HepG2 (cell line): ENCODE results near the gene RARS1. TPM values are rescaled to one million over a fixed set of nuclear protein-coding genes. Genes with fewer than 3 reads are reported as not detected.

ENCODE experiments used
- ATF4 ChIP-seq, 2 experiments: fragments of 450-650 bp in 1 of 2; sonication (generic) in 1 of 2; formaldehyde crosslinking; IDR thresholded peaks; 2 replicates each; pipeline versions ENCODE4 v1.5.0 to v1.8.0; 2020 to 2022; ENCODE audit warnings: mild to moderate bottlenecking in 1 of 2, missing genetic modification reagents in 1 of 2
- CC2D1A ChIP-seq: sonication (generic); formaldehyde crosslinking; IDR thresholded peaks from 2 replicates; pipeline ENCODE4 v1.8.1; 2023; ENCODE audit warnings: mild to moderate bottlenecking, missing genetic modification reagents
- CREBL2 ChIP-seq: sonication (generic); formaldehyde crosslinking; IDR thresholded peaks from 2 replicates; pipeline ENCODE4 v1.8.1; 2023; ENCODE audit warnings: missing genetic modification reagents, mild to moderate bottlenecking, borderline replicate concordance
- FOXK1 ChIP-seq: sonication (generic); formaldehyde crosslinking; IDR thresholded peaks from 2 replicates; pipeline ENCODE4 v1.4.0; 2020; ENCODE audit warnings: low read depth, missing genetic modification reagents, borderline replicate concordance
- JUNB ChIP-seq: sonication (generic); formaldehyde crosslinking; IDR thresholded peaks from 2 replicates; pipeline ENCODE4 v1.8.0; 2022; ENCODE audit warnings: missing genetic modification reagents, mild to moderate bottlenecking, borderline replicate concordance
- MBNL3 ChIP-seq: fragments of 250-450 bp; sonication (Bioruptor Pico); conservative IDR thresholded peaks from 2 replicates; pipeline ENCODE4 v1.8.0; 2022; ENCODE audit warnings: mild to moderate bottlenecking, inconsistent platforms
- NCOA1 ChIP-seq: sonication (generic); formaldehyde crosslinking; IDR thresholded peaks from 2 replicates; pipeline ENCODE4 v1.9.0; 2021; ENCODE audit warnings: missing genetic modification reagents
- PREB ChIP-seq: sonication (generic); formaldehyde crosslinking; IDR thresholded peaks from 2 replicates; pipeline ENCODE4 v1.4.0; 2020; ENCODE audit warnings: missing genetic modification reagents
- SETDB1 ChIP-seq: sonication (generic); formaldehyde crosslinking; IDR thresholded peaks from 2 replicates; pipeline ENCODE4 v1.5.1; 2020; ENCODE audit warnings: missing genetic modification reagents, mild to moderate bottlenecking, borderline replicate concordance
- SMARCC2 ChIP-seq: fragments of 450-650 bp; IDR thresholded peaks from 2 replicates; pipeline ENCODE4 v1.6.1; 2017; ENCODE audit warnings: antibody characterized with exemption, mild to moderate bottlenecking
- SOX6 ChIP-seq, 2 experiments: fragments of 450-650 bp in 1 of 2; sonication (generic) in 1 of 2; formaldehyde crosslinking in 1 of 2; IDR thresholded peaks; 2 replicates each; pipeline versions ENCODE4 v1.4.0 to v1.6.1; 2017 to 2020; ENCODE audit warnings: antibody characterized with exemption in 1 of 2, mild to moderate bottlenecking in 1 of 2, missing genetic modification reagents in 1 of 2
- SRF ChIP-seq: IDR thresholded peaks from 2 replicates; pipeline ENCODE4 v1.6.1; 2011; ENCODE audit warnings: mild to moderate bottlenecking, low read depth, low read length, moderate library complexity
- ZMAT5 ChIP-seq: sonication (generic); formaldehyde crosslinking; IDR thresholded peaks from 2 replicates; pipeline ENCODE4 v1.5.0; 2020; ENCODE audit warnings: mild to moderate bottlenecking, low read depth, missing genetic modification reagents, borderline replicate concordance
- ZNF12 ChIP-seq: sonication (generic); formaldehyde crosslinking; IDR thresholded peaks from 2 replicates; pipeline ENCODE4 v1.5.0; 2020; ENCODE audit warnings: missing genetic modification reagents
- ZNF234 ChIP-seq: sonication (generic); formaldehyde crosslinking; conservative IDR thresholded peaks from 2 replicates; pipeline ENCODE4 v1.5.1; 2020; ENCODE audit warnings: mild to moderate bottlenecking, missing genetic modification reagents
- ZNF318 ChIP-seq: sonication (generic); formaldehyde crosslinking; IDR thresholded peaks from 2 replicates; pipeline ENCODE4 v1.4.0; 2020; ENCODE audit warnings: mild to moderate bottlenecking, missing genetic modification reagents
- ZNF44 ChIP-seq: sonication (generic); formaldehyde crosslinking; IDR thresholded peaks from 2 replicates; pipeline ENCODE4 v1.5.1; 2020; ENCODE audit warnings: mild to moderate bottlenecking, missing genetic modification reagents
- ZNF619 ChIP-seq: sonication (generic); formaldehyde crosslinking; IDR thresholded peaks from 2 replicates; pipeline ENCODE4 v1.4.0; 2020; ENCODE audit warnings: mild to moderate bottlenecking, missing genetic modification reagents
- polyA plus RNA-seq, 8 experiments: library from polyadenylated mRNA; depleted of rRNA in 3 of 8; stranded (reverse) in 7 of 8; unstranded in 1 of 8; fragments of >200 nt; fragmentation: Illumina TruSeq in 4 of 8; extraction: Trizol in 4 of 8; gene quantifications; 2 replicates each; pipeline versions ENCODE4 v1.2.1 to v1.2.3, GENCODE V29; 2011 to 2016; ENCODE audit warnings: low read depth in 4 of 8, missing spikeins in 1 of 8, mixed read lengths in 1 of 8; ENCODE audit not compliant: insufficient read depth in 1 of 8
- total RNA-seq, 5 experiments: library from RNA; depleted of rRNA; stranded (reverse); fragments of >200 nt; fragmentation: Illumina TruSeq; extraction: Trizol; gene quantifications; 2 replicates each; pipeline ENCODE4 v1.2.3, GENCODE V29; 2016; ENCODE audit warnings: low read depth in 1 of 5

RARS1 gene
- total and polyA plus RNA-seq, 2 of the 13 experiments (the other 11 are each of a cell fraction or from before 2014, with no cell fraction given) = 54.6 to 170 TPM

- TF ChIP-seq ZNF619 (CRISPR knock-in tag) = peak; percentile 86; the same call in 1 of the 2 replicates
- no peak for TF ChIP-seq ZMAT5
- TF ChIP-seq FOXK1 (CRISPR knock-in tag) = peak; percentile 88; the same call in 1 of the 2 replicates
- TF ChIP-seq SRF = peak; percentile 58
- TF ChIP-seq CC2D1A (CRISPR knock-in tag) = 0 out of 2 replicates have a peak, but pooled peaks have one; percentile 42
- 0 out of 2 replicates have a peak, but pooled peaks have one; percentile 42 for TF ChIP-seq PREB
- no peak for TF ChIP-seq ZNF234 (CRISPR knock-in tag)
- TF ChIP-seq MBNL3 (CRISPR knock-in tag) = no peak
- 0 out of 2 replicates have a peak, but pooled peaks have one; percentile 74 for TF ChIP-seq ZNF44
- TF ChIP-seq SETDB1 = no peak
- peak; percentile 93 for TF ChIP-seq NCOA1 (CRISPR knock-in tag)
- TF ChIP-seq SOX6 (IDR thresholded peaks at IDR 0.05) = no peak
- peak; percentile 73 for TF ChIP-seq SOX6 (CRISPR knock-in tag; IDR thresholded peaks at IDR 0.05)
- TF ChIP-seq ATF4 (CRISPR knock-in tag; IDR thresholded peaks at IDR 0.05) = peak in 1 of 2 experiments; percentile 54; a peak in 1 of 4 replicates
- no peak for TF ChIP-seq SMARCC2
- TF ChIP-seq ZNF318 (CRISPR knock-in tag) = peak; percentile 66; the same call in 1 of the 2 replicates
- TF ChIP-seq CREBL2 (CRISPR knock-in tag) = no peak
- no peak for TF ChIP-seq JUNB
- TF ChIP-seq ZNF12 = peak; percentile 61; the same call in 1 of the 2 replicates
Observed at GRCh38 chr5:168486136-168486879, at the start of gene RARS1 (continued).
